Psoas muscle (tissue), 8 donors: ENCODE results near the gene LPGAT1. TPM values are rescaled to one million over a fixed set of nuclear protein-coding genes. Genes with fewer than 3 reads are reported as not detected.

Experiments
- ATAC-seq, 4 donors: fragments of 200-7000 bp; cut with Tn5 transposase; one replicate each; pipeline ENCODE4 v1.9.1; 2020; ENCODE audit warnings: moderate library complexity in 3 of 4, mild to moderate bottlenecking in 2 of 4
- DNase-seq, 2 donors: peaks; one replicate each; pipeline ENCODE4 v3.0.0-alpha.2; 2020
- H3K27ac ChIP-seq: fragments of 200-600 bp; one replicate; pipeline ENCODE4 v1.8.0; 2022
- H3K27me3 ChIP-seq, 3 donors: fragments of 200-600 bp in 1 of 3; one replicate each; pipeline versions ENCODE4 v1.6.1 to v1.8.0; 2013 to 2022; ENCODE audit warnings: low read length in 2 of 3, mild to moderate bottlenecking in 2 of 3, moderate library complexity in 1 of 3; ENCODE audit not compliant: insufficient read depth in 3 of 3
- H3K36me3 ChIP-seq, 2 donors: fragments of 200-600 bp in 1 of 2; one replicate each; pipeline versions ENCODE4 v1.6.1 to v1.8.0; 2013 to 2022; ENCODE audit warnings: low read depth in 1 of 2, mild to moderate bottlenecking in 1 of 2, moderate library complexity in 1 of 2; ENCODE audit not compliant: insufficient read depth in 1 of 2
- H3K4me1 ChIP-seq: fragments of 200-600 bp; one replicate; pipeline ENCODE4 v1.8.0; 2022
- H3K4me3 ChIP-seq: fragments of 200-600 bp; one replicate; pipeline ENCODE4 v1.8.0; 2022; ENCODE audit warnings: mild to moderate bottlenecking
- H3K9me3 ChIP-seq: fragments of 200-600 bp; one replicate; pipeline ENCODE4 v1.8.0; 2022
- WGBS, 3 donors: extraction: QIAGEN DNeasy Blood & Tissue Kit; methylation state at CpG; one replicate each; pipeline versions ENCODE4 v1.1.6 to v1.1.7; 2013; 5-methylcytosine and 5-hydroxymethylcytosine counted together
- intact Hi-C, 2 donors: fragments of 100-400 bp; cut with DNase I; formaldehyde crosslinking; loops; one replicate each; pipeline versions ENCODE4 v1.11.0 to v1.14.2; 2022
- polyA plus RNA-seq, 3 donors: library from polyadenylated mRNA; stranded (reverse); fragments of 200-250 nt; gene quantifications; one replicate each; pipeline ENCODE4 v1.2.3, GENCODE V29; 2013
- total RNA-seq, 4 donors: library from RNA; stranded (reverse); fragmentation: NEBNext Ultra II Directional in 2 of 4; extraction: Animal tissue kit (Norgen Biotek cat#: 25700) in 2 of 4; gene quantifications; one replicate each; pipeline versions ENCODE4 v1.2.1 to v1.2.4, GENCODE V29; 2021 to 2023
- TF ChIP-seq, protein P1 (sequence below): fragments of 200-600 bp; IDR thresholded peaks from one replicate; pipeline ENCODE4 v1.8.0; 2022; ENCODE audit warnings: antibody characterized with exemption
- donor health status: healthy with polysubstance abuse.
- donor health status: DM: no; HTN: no; CAD: no; lungs with moderate emphysema.
- donor health status: Bipolar disorder and iron deficiency.
- donor health status: healthy.
- donor health status: DM: yes; HTN: yes; CAD: no.
- donor health status: DM: no; HTN: no; CAD: no.
- donor health status: DM: no; HTN: no; CAD: no.
- donor health status: DM: yes; HTN: yes; CAD: no.

The LPGAT1 gene
- total and polyA plus RNA-seq, 7 donors, result 6.2 to 26.2 (median 19.3) TPM

DNA sequence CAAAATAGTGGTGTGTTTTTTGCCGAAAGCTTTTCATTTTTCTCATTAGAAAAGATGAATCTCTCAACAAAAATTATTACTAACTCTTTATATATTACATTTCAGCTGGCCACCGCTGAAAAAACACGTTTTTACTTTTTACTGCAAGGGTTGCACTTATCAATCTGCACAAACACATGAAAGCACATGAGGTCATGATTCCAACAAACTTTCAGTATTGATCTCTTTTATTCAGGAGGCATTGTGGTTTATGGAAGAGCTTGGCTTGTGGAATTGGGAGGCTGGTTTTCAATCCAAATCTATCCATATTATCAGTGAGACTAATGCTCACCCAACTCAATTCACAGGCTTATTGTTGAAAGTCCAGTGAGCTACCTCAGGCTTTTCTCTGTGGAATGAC lies 20.6 kb upstream of the LPGAT1 start:
- intact Hi-C loops, result no loop called here
- Histone ChIP-seq H3K9me3 (no peaks in the 10 kb centered on the region), H3K27ac (no peak overlapping the region), H3K4me3 (no peak overlapping the region), H3K27me3 (no peaks in the 10 kb centered on the region), H3K36me3 (no peaks in the 10 kb centered on the region), H3K4me1 (no peaks in the 10 kb centered on the region)
- TF ChIP-seq, protein P1, sequence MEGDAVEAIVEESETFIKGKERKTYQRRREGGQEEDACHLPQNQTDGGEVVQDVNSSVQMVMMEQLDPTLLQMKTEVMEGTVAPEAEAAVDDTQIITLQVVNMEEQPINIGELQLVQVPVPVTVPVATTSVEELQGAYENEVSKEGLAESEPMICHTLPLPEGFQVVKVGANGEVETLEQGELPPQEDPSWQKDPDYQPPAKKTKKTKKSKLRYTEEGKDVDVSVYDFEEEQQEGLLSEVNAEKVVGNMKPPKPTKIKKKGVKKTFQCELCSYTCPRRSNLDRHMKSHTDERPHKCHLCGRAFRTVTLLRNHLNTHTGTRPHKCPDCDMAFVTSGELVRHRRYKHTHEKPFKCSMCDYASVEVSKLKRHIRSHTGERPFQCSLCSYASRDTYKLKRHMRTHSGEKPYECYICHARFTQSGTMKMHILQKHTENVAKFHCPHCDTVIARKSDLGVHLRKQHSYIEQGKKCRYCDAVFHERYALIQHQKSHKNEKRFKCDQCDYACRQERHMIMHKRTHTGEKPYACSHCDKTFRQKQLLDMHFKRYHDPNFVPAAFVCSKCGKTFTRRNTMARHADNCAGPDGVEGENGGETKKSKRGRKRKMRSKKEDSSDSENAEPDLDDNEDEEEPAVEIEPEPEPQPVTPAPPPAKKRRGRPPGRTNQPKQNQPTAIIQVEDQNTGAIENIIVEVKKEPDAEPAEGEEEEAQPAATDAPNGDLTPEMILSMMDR, result no peak
- DNase-seq, result no peak
- no peak for ATAC-seq
- WGBS, 3 donors, result 47 to 55% (median 53%) methylated on average over 3 of the region's 3 CpGs

DNA sequence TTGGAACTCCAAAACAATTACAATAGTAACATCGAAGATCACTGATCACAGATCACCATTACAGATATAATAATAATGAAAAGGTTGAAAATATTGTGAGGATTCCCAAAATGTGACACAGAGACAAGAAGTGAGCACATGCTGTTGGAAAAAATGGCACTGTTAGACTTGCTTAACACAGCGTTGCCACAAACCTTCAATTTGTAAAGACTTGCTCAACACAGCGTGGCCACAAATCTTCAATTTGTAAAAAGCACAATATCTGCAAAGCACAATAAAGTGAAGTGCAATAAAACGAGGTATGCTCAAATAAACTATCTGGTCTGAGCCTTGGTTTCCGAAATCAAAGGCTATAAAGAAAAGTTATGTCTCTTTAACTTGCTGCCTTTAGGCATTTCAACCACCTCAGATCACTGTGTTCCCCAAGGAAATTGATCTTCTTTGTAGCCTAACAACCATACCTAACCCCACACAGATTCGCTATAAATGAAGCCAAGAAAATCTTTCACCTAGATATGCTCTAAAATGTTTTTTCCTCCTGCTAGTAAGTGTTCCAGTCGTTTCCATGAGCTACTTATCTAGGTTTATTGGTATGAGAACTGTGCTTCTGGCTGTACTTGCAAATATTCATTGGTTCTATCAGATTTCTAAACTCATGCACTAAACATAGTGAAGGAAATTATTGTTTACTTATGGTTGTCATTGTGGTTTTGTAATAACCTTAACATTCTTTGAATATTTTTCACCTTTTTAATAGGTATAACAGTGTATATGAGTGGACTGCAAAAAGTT lies 13.1 kb upstream of the LPGAT1 start:
- 68 to 81% (median 73%) methylated on average over 7 of the region's 7 CpGs for WGBS, 3 donors
- H3K4me1 ChIP-seq, result no peaks in the 10 kb centered on the region
- intact Hi-C loops, result no loop called here
- no peaks in the 10 kb centered on the region for H3K27me3 ChIP-seq
- no peak for DNase-seq
- ATAC-seq, result no peak
- H3K27ac ChIP-seq, result no peak overlapping the region
- no peaks in the 10 kb centered on the region for H3K36me3 ChIP-seq
- no peaks in the 10 kb centered on the region for H3K9me3 ChIP-seq
- H3K4me3 ChIP-seq, result no peak overlapping the region
- TF ChIP-seq, protein P1, result no peak

DNA sequence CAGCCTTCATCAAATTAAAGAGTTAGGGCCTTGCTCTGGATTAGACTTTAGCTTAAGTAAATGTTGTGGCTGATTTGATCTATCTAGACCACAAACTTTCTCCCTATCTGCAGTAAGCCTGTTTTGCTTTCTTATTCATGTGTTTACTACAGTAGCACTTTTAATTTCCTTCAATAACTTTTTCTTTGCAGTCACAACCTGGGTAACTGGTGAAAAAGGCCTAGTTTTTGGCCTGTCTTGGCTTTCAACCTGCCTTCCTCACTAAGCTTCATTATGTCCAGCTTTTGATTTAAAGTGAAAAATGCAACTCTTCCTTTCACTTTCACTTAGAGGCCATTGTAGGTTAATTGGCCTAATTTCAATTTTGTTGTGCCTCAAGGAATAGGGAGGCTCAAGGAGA lies 12.5 kb upstream of the LPGAT1 start:
- Histone ChIP-seq H3K4me1 (no peaks in the 10 kb centered on the region), H3K4me3 (no peak overlapping the region), H3K36me3 (no peaks in the 10 kb centered on the region), H3K27me3 (no peaks in the 10 kb centered on the region), H3K27ac (no peak overlapping the region), H3K9me3 (no peaks in the 10 kb centered on the region)
- DNase-seq (no peak), ATAC-seq (no peak)
- intact Hi-C loops, result no loop called here
- TF ChIP-seq, protein P1, result no peak

DNA sequence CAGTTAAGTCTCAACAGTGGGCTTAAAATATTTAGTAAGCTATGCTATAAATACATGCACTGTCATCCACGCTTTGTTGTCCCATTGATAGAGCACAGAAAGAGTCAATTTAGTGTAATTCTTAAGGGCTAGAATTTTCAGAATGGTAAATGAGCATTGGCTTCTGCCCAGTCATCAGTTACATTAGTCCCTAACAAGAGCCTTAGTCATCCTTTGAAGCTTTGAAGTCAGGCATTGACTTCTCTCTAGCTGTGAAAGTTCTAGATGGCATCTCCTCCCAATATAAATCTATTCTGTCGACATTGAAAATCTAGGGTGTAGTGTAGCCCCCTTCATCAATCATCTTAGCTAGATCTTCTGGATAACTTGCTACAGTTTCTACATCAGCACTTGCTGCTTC lies 12.0 kb upstream of the LPGAT1 start:
- no peak overlapping the region for H3K4me3 ChIP-seq
- DNase-seq, result no peak
- no peaks in the 10 kb centered on the region for H3K4me1 ChIP-seq
- no peak overlapping the region for H3K27ac ChIP-seq
- intact Hi-C loops, result no loop called here
- TF ChIP-seq, protein P1, result no peak
- no peaks in the 10 kb centered on the region for H3K36me3 ChIP-seq
- ATAC-seq, result no peak
- WGBS, 3 donors, result 92 to 97% (median 93%) methylated on average over 2 of the region's 2 CpGs
- no peaks in the 10 kb centered on the region for H3K9me3 ChIP-seq
- H3K27me3 ChIP-seq, result no peaks in the 10 kb centered on the region

GRCh38 chr1:211839106-211839505 lies 8.5 kb upstream of the LPGAT1 start:
- no peak overlapping the region for H3K27ac ChIP-seq
- TF ChIP-seq, protein P1, result no peak
- no peak for DNase-seq
- no peaks in the 10 kb centered on the region for H3K27me3 ChIP-seq
- intact Hi-C loops, result loop anchor here in 1 of 2 donors (10.0 kb wide), 1 partner anchor 176 kb away; no protein-coding TSS in a partner anchor
- ATAC-seq, result no peak
- no peak overlapping the region for H3K4me3 ChIP-seq
- H3K9me3 ChIP-seq, result no peaks in the 10 kb centered on the region
- H3K4me1 ChIP-seq, result no peaks in the 10 kb centered on the region
- no peaks in the 10 kb centered on the region for H3K36me3 ChIP-seq
- 88 to 95% (median 93%) methylated on average over 1 of the region's 1 CpG for WGBS, 3 donors
